Measurements from ENCODE around the gene TRIM44. TPM values are rescaled to one million over a fixed set of nuclear protein-coding genes. Genes with fewer than 3 reads are reported as not detected.

Gene TRIM44
- total and polyA plus RNA-seq, 10 of the 15 experiments (the other 5 are each of a cell fraction or from before 2014, with no cell fraction given), result 6.7 to 93.0 (median 27.6) TPM

GRCh38 chr11:35722641-35723040 lies 60.1 kb downstream of the TRIM44 start (continued):
- peak; percentile 20; the same call in 1 of the 2 replicates for TF ChIP-seq ZNF687 (IDR thresholded peaks at IDR 0.05)
- no peak for TF ChIP-seq NFIC (IDR thresholded peaks at IDR 0.05; ENCODE audit: low read depth, low read length)

GRCh38 chr11:35723493-35723892 lies 60.9 kb downstream of the TRIM44 start:
- 96% methylated on average over 1 of the region's 1 CpG for WGBS (ENCODE audit: insufficient coverage, insufficient replicate concordance, low lambda C conversion rate, missing lambda C conversion rate)
- Histone ChIP-seq H3K9me3 (replicated peaks; ENCODE audit: control insufficient read depth, insufficient read depth, low read length) (no peaks in the 10 kb centered on the region; the same call in 1 of the 3 replicates), H3K79me2 (ENCODE audit: control insufficient read depth, insufficient read depth, low read length) (peaks cover 22% of the 10 kb centered on the region), H3K4me2 (ENCODE audit: control insufficient read depth, insufficient read depth) (no peak overlapping the region), H3K9ac (ENCODE audit: control insufficient read depth, insufficient read depth, low read length) (no peak overlapping the region), H4K20me1 (ENCODE audit: control insufficient read depth, insufficient read depth) (no peaks in the 10 kb centered on the region), H3K27me3 (replicated peaks in 1 of 2; ENCODE audit: control insufficient read depth in 2 of 2, insufficient read depth in 2 of 2, low read length in 1 of 2) (no peaks in the 10 kb centered on the region), H3K4me3 (no peak overlapping the region), H2AFZ (ENCODE audit: control insufficient read depth, low read depth, low read length) (no peak overlapping the region), H3K27ac (ENCODE audit: control insufficient read depth, insufficient read depth) (no peak overlapping the region; the same call in 1 of the 2 replicates), H3K36me3 (ENCODE audit: control insufficient read depth in 2 of 2, insufficient read depth in 2 of 2, low read length in 1 of 2) (peaks cover 2 to 9% of the 10 kb centered on the region in 2 experiments), H3K4me1 (ENCODE audit: control insufficient read depth, insufficient read depth, low read length) (peaks cover 33% of the 10 kb centered on the region)
- FAIRE-seq, result no peak
- ChIA-PET POLR2A (no interaction called here), RAD21 (ENCODE audit: unreplicated experiment) (no interaction called here), SMC1A (ENCODE audit: uncharacterized antibody, unreplicated experiment) (interaction anchor here (0.9 to 5.3 kb wide), 5 partner anchors 9 to 98 kb away, joined by 3 to 20 read pairs (median 4); no protein-coding TSS in a partner anchor), CTCF (interaction anchor here (0.8 kb wide), 1 partner anchor 18 kb away, joined by 3 read pairs; no protein-coding TSS in a partner anchor)
- ATAC-seq, result no peak
- intact Hi-C loops (cut with micrococcal nuclease; ENCODE audit: unreplicated experiment) (loop anchor here (2.0 kb wide), 1 partner anchor 61 kb away; the partner anchor contains the start of gene TRIM44), in situ Hi-C loops (cut with MboI) (no loop called here)
- no TSS peak for BruUV-seq (replicated peaks)
- no peak for DNase-seq (ENCODE audit: low read depth, low spot score)
- TF ChIP-seq SPI1 (IDR thresholded peaks at IDR 0.05; ENCODE audit: borderline replicate concordance, insufficient read depth, low read depth, low read length) (no peak), NR2C2 (IDR thresholded peaks at IDR 0.05; ENCODE audit: borderline replicate concordance, control insufficient read depth, insufficient read length, low read depth) (no peak), IKZF1 (conservative IDR thresholded peaks at IDR 0.05) (no peak), GABPA (IDR thresholded peaks at IDR 0.05; ENCODE audit: low read depth) (no peak), RAD51 (IDR thresholded peaks at IDR 0.05) (no peak), PKNOX1 (IDR thresholded peaks at IDR 0.05) (no peak), SUPT20H (IDR thresholded peaks at IDR 0.05; ENCODE audit: borderline replicate concordance, control insufficient read depth, low read depth, low read length) (no peak), NFXL1 (IDR thresholded peaks at IDR 0.05; ENCODE audit: borderline replicate concordance) (no peak), LARP7 (IDR thresholded peaks at IDR 0.05) (no peak), RBBP5 (conservative IDR thresholded peaks at IDR 0.05) (no peak), KAT2A (conservative IDR thresholded peaks at IDR 0.05; ENCODE audit: control insufficient read depth, low read depth, low read length) (no peak), TCF7 (IDR thresholded peaks at IDR 0.05; ENCODE audit: borderline replicate concordance) (no peak)
- TF ChIP-seq, protein P1, sequence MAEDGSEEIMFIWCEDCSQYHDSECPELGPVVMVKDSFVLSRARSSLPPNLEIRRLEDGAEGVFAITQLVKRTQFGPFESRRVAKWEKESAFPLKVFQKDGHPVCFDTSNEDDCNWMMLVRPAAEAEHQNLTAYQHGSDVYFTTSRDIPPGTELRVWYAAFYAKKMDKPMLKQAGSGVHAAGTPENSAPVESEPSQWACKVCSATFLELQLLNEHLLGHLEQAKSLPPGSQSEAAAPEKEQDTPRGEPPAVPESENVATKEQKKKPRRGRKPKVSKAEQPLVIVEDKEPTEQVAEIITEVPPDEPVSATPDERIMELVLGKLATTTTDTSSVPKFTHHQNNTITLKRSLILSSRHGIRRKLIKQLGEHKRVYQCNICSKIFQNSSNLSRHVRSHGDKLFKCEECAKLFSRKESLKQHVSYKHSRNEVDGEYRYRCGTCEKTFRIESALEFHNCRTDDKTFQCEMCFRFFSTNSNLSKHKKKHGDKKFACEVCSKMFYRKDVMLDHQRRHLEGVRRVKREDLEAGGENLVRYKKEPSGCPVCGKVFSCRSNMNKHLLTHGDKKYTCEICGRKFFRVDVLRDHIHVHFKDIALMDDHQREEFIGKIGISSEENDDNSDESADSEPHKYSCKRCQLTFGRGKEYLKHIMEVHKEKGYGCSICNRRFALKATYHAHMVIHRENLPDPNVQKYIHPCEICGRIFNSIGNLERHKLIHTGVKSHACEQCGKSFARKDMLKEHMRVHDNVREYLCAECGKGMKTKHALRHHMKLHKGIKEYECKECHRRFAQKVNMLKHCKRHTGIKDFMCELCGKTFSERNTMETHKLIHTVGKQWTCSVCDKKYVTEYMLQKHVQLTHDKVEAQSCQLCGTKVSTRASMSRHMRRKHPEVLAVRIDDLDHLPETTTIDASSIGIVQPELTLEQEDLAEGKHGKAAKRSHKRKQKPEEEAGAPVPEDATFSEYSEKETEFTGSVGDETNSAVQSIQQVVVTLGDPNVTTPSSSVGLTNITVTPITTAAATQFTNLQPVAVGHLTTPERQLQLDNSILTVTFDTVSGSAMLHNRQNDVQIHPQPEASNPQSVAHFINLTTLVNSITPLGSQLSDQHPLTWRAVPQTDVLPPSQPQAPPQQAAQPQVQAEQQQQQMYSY (CRISPR knock-in tag; IDR thresholded peaks at IDR 0.05), result no peak
